H1 (cell line): Measurements from ENCODE around the gene COL8A1. TPM values are rescaled to one million over a fixed set of nuclear protein-coding genes. Genes with fewer than 3 reads are reported as not detected.

Experiments
- CTCF ChIA-PET: fragments of 300-600 bp; sonication (Branson Sonifier 250); formaldehyde crosslinking; loops from one replicate; lab custom pipeline; 2021; ENCODE audit not compliant: partially characterized antibody; lab: Charles Lee
- POLR2A ChIA-PET: fragments of 300-600 bp; sonication (Branson Sonifier 250); formaldehyde crosslinking; loops from one replicate; lab custom pipeline; 2021; ENCODE audit warnings: inconsistent platforms; ENCODE audit not compliant: partially characterized antibody; lab: Charles Lee
- DNase-seq, 2 experiments: peaks; one replicate each; pipeline versions ENCODE4 v3.0.0 to v3.0.0-alpha.2; 2010 to 2022; ENCODE audit warnings: low spot score in 2 of 2, low read depth in 1 of 2, mixed read lengths in 1 of 2
- FAIRE-seq: peaks from 2 replicates; lab custom pipeline; 2011; peaks lifted over from hg19 to GRCh38; lab: Jason Lieb, UNC
- H2AFZ ChIP-seq: 2 replicates; pipeline ENCODE4 v1.8.1; 2012; ENCODE audit warnings: low read length, inconsistent platforms
- H2AK5ac ChIP-seq: 2 replicates; pipeline ENCODE4 v1.6.1; 2013; ENCODE audit warnings: low read depth, low read length
- H2BK120ac ChIP-seq: replicated peaks from 2 replicates; pipeline ENCODE3; 2013; ENCODE audit warnings: low read depth, low read length, inconsistent platforms
- H2BK12ac ChIP-seq: 2 replicates; pipeline ENCODE4 v1.6.1; 2013; ENCODE audit warnings: low read depth, low read length
- H2BK15ac ChIP-seq: 2 replicates; pipeline ENCODE4 v1.6.1; 2013; ENCODE audit warnings: low read length
- H2BK20ac ChIP-seq: 2 replicates; pipeline ENCODE4 v1.6.1; 2013; ENCODE audit warnings: low read length
- H2BK5ac ChIP-seq: 2 replicates; pipeline ENCODE4 v1.6.1; 2013; ENCODE audit warnings: low read depth, low read length
- H3K14ac ChIP-seq: 2 replicates; pipeline ENCODE4 v1.6.1; 2013; ENCODE audit warnings: inconsistent platforms; ENCODE audit not compliant: insufficient read length
- H3K18ac ChIP-seq: 2 replicates; pipeline ENCODE4 v1.6.1; 2013; ENCODE audit warnings: low read length; ENCODE audit errors: extremely low read depth
- H3K23ac ChIP-seq: 2 replicates; pipeline ENCODE4 v1.6.1; 2013; ENCODE audit warnings: inconsistent platforms; ENCODE audit not compliant: insufficient read length
- H3K23me2 ChIP-seq: 2 replicates; pipeline ENCODE4 v1.6.1; 2013; ENCODE audit warnings: low read depth, low read length
- H3K27ac ChIP-seq: 2 replicates; pipeline ENCODE4 v1.6.1; 2011; ENCODE audit warnings: low read depth, low read length, inconsistent platforms
- H3K27me3 ChIP-seq, 4 experiments: replicated peaks in 1 of 4; 1 replicate in 1 of 4; 2 replicates in 3 of 4; pipeline versions ENCODE4 v1.6.1 to v1.8.1; 2011 to 2013; ENCODE audit warnings: low read length in 3 of 4, mild to moderate bottlenecking in 3 of 4, inconsistent platforms in 2 of 4, mixed read lengths in 2 of 4, moderate library complexity in 1 of 4; ENCODE audit not compliant: control insufficient read depth in 3 of 4, insufficient read depth in 3 of 4; ENCODE audit errors: extremely low read depth in 1 of 4
- H3K36me3 ChIP-seq, 4 experiments: 2 replicates each; pipeline versions ENCODE4 v1.6.1 to v1.8.1; 2011 to 2013; ENCODE audit warnings: mild to moderate bottlenecking in 4 of 4, low read length in 3 of 4, moderate library complexity in 2 of 4, control low read depth in 1 of 4, inconsistent platforms in 1 of 4; ENCODE audit not compliant: insufficient read depth in 4 of 4, control insufficient read depth in 2 of 4
- H3K4ac ChIP-seq: replicated peaks from 2 replicates; pipeline ENCODE3; 2013; ENCODE audit warnings: low read length, low read depth, mixed read lengths, inconsistent platforms; ENCODE audit not compliant: insufficient read length
- H3K4me1 ChIP-seq, 4 experiments: replicated peaks in 1 of 4; 1 replicate in 1 of 4; 2 replicates in 3 of 4; pipeline versions ENCODE4 v1.6.1 to v1.8.1; 2011 to 2013; ENCODE audit warnings: low read length in 3 of 4, inconsistent platforms in 2 of 4, mixed read lengths in 1 of 4; ENCODE audit not compliant: insufficient read depth in 4 of 4, control insufficient read depth in 3 of 4
- H3K4me2 ChIP-seq, 2 experiments: 2 replicates each; pipeline versions ENCODE4 v1.6.1 to v1.8.1; 2011 to 2013; ENCODE audit warnings: low read depth in 2 of 2, low read length in 2 of 2, control low read depth in 1 of 2, inconsistent platforms in 1 of 2, mild to moderate bottlenecking in 1 of 2; ENCODE audit not compliant: insufficient read depth in 1 of 2
- H3K4me3 ChIP-seq, 4 experiments: fragments of 200-600, 300-600 bp in 1 of 4; sonication (generic), shearing (Covaris generic), sonication (Bioruptor Twin) in 1 of 4; 2 replicates each; pipeline versions ENCODE4 v1.5.1 to v1.8.1; 2011 to 2016; ENCODE audit warnings: low read length in 4 of 4, low read depth in 3 of 4, control low read depth in 2 of 4, inconsistent platforms in 2 of 4, mild to moderate bottlenecking in 2 of 4, mixed read lengths in 1 of 4, moderate library complexity in 1 of 4; ENCODE audit not compliant: insufficient read depth in 2 of 4; ENCODE audit errors: extremely low read depth in 1 of 4
- H3K56ac ChIP-seq: replicated peaks from 2 replicates; pipeline ENCODE3; 2013; ENCODE audit warnings: low read depth, mild to moderate bottlenecking, mixed read lengths, low read length, inconsistent platforms; ENCODE audit not compliant: insufficient read length
- H3K79me1 ChIP-seq: 2 replicates; pipeline ENCODE4 v1.6.1; 2013; ENCODE audit warnings: low read depth, low read length, control low read depth
- H3K79me2 ChIP-seq, 2 experiments: 2 replicates each; pipeline versions ENCODE4 v1.6.1 to v1.8.1; 2012 to 2013; ENCODE audit warnings: low read length in 2 of 2, mild to moderate bottlenecking in 2 of 2, inconsistent platforms in 1 of 2; ENCODE audit not compliant: insufficient read depth in 2 of 2, control insufficient read depth in 1 of 2
- H3K9ac ChIP-seq, 4 experiments: replicated peaks in 1 of 4; 1 replicate in 1 of 4; 2 replicates in 3 of 4; pipeline versions ENCODE4 v1.6.1 to v1.8.1; 2011 to 2013; ENCODE audit warnings: low read depth in 3 of 4, low read length in 3 of 4, control low read depth in 2 of 4, mild to moderate bottlenecking in 2 of 4, moderate library complexity in 2 of 4, inconsistent platforms in 1 of 4; ENCODE audit errors: extremely low read depth in 1 of 4
- H3K9me3 ChIP-seq, 2 experiments: 2 replicates each; pipeline versions ENCODE4 v1.6.1 to v1.8.1; 2012 to 2013; ENCODE audit warnings: mild to moderate bottlenecking in 2 of 2, moderate library complexity in 2 of 2, control low read depth in 1 of 2, inconsistent platforms in 1 of 2, low read depth in 1 of 2, low read length in 1 of 2, mixed read lengths in 1 of 2; ENCODE audit not compliant: insufficient read depth in 2 of 2
- H4K20me1 ChIP-seq, 2 experiments: replicated peaks in 1 of 2; 2 replicates each; pipeline versions ENCODE3 to v1.8.1; 2011 to 2013; ENCODE audit warnings: inconsistent platforms in 2 of 2, low read length in 2 of 2, mild to moderate bottlenecking in 1 of 2; ENCODE audit not compliant: insufficient read depth in 2 of 2, control insufficient read depth in 1 of 2
- H4K5ac ChIP-seq: 2 replicates; pipeline ENCODE4 v1.6.1; 2013; ENCODE audit warnings: low read length, low read depth, mixed read lengths, inconsistent platforms; ENCODE audit not compliant: insufficient read length
- H4K8ac ChIP-seq: 2 replicates; pipeline ENCODE4 v1.8.0; 2013; ENCODE audit warnings: mild to moderate bottlenecking, moderate library complexity, low read length, inconsistent platforms; ENCODE audit not compliant: insufficient read depth; ENCODE audit errors: extremely low read depth
- H4K91ac ChIP-seq: replicated peaks from 2 replicates; pipeline ENCODE3; 2013; ENCODE audit warnings: low read length, mixed read lengths, inconsistent platforms; ENCODE audit not compliant: insufficient read length
- CBX8 ChIP-seq: fragments of 300-800, 300-1000 bp; sonication (generic); IDR thresholded peaks from 2 replicates; pipeline ENCODE4 v1.7.1; 2016; ENCODE audit warnings: low read depth, low read length, borderline replicate concordance
- SRF ChIP-seq: IDR thresholded peaks from 2 replicates; pipeline ENCODE4 v1.6.1; 2011; ENCODE audit warnings: mild to moderate bottlenecking, low read depth, low read length, moderate library complexity
- YY1 ChIP-seq: IDR thresholded peaks from 2 replicates; pipeline ENCODE4 v1.6.1; 2011; ENCODE audit warnings: low read depth, mild to moderate bottlenecking, low read length
- WGBS, 2 experiments: shearing (Covaris generic) in 1 of 2; methylation state at CpG; one replicate each; pipeline versions ENCODE4 v1.1.6 to v1.1.7; 2013 to 2015; ENCODE audit warnings: low lambda C conversion rate in 2 of 2, mixed read lengths in 2 of 2, inconsistent platforms in 1 of 2, low coverage in 1 of 2, missing lambda C conversion rate in 1 of 2; ENCODE audit not compliant: insufficient replicate concordance in 2 of 2, insufficient coverage in 1 of 2, insufficient read length in 1 of 2; ENCODE audit errors: extremely low coverage in 1 of 2, missing lambda C conversion rate in 1 of 2; 5-methylcytosine and 5-hydroxymethylcytosine counted together
- polyA plus RNA-seq, 7 experiments: library from polyadenylated mRNA; depleted of rRNA in 3 of 7; stranded (reverse) in 5 of 7; unstranded in 2 of 7; fragments of >200 nt in 5 of 7; fragments of 200-250 nt in 2 of 7; gene quantifications; 1 replicate in 5 of 7; 2 replicates in 1 of 7; 4 replicates in 1 of 7; pipeline versions ENCODE4 v1.2.1 to v1.2.3, GENCODE V29; 2011 to 2013; ENCODE audit warnings: missing spikeins in 2 of 7, mixed read lengths in 2 of 7
- total RNA-seq: library from RNA; stranded (reverse); fragmentation: NEBNext Ultra II Directional; extraction: Animal tissue kit (Norgen Biotek cat#: 25700); gene quantifications from 2 replicates; pipeline ENCODE4 v1.2.1, GENCODE V29; 2021

COL8A1 gene
- total and polyA plus RNA-seq, 2 of the 8 experiments (the other 6 are each of a cell fraction or from before 2014, with no cell fraction given), result 0.21 to 1.2 TPM

DNA sequence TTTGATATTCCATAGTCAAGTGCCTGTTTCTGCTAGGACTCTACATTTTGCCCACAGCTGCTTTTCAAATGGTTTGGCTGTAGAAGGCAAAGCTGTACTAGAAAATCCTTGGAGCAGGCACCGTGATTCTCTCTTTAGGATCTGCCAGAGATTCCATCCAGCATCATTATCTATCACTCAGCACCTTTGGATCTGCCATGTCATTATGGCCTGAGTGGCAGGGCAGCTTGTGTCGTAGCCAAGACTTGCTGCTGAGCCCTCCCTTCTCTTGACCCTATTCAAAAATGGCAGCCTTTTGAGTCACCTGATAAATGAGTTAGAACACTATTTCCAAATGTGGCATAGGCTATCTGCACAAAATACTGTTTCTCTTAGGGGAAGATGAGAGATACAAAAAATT is 171.2 kb downstream of the COL8A1 start:
- Histone ChIP-seq H3K4me2 (no peak overlapping the region), H2AK5ac (no peak overlapping the region), H3K23me2 (no peaks in the 10 kb centered on the region), H4K20me1 (no peaks in the 10 kb centered on the region), H3K9me3 (peaks cover 14 to 17% of the 10 kb centered on the region in 2 experiments), H2BK15ac (no peak overlapping the region), H4K8ac (no peak overlapping the region), H3K27ac (no peak overlapping the region), H3K9ac (no peak overlapping the region), H2AFZ (no peak overlapping the region), H3K56ac (no peak overlapping the region), H3K4ac (no peak overlapping the region), H3K27me3 (no peaks in the 10 kb centered on the region), H3K23ac (no peak overlapping the region), H2BK20ac (no peak overlapping the region), H4K91ac (no peak overlapping the region), H2BK120ac (no peak overlapping the region), H2BK12ac (no peak overlapping the region), H3K18ac (no peak overlapping the region), H2BK5ac (no peak overlapping the region), H3K79me2 (no peaks in the 10 kb centered on the region), H3K14ac (no peak overlapping the region), H3K4me3 (no peak overlapping the region), H3K4me1 (no peaks in the 10 kb centered on the region), H4K5ac (no peak overlapping the region), H3K79me1 (no peaks in the 10 kb centered on the region), H3K36me3 (0 out of 8 replicates have a peak, but pooled peaks cover 0 to 3% (median 0%) of the 10 kb centered on the region in 4 experiments)
- FAIRE-seq, result no peak
- WGBS, 2 experiments, result 89% methylated on average over 2 of the region's 2 CpGs; no CpG with 5 or more reads in 1 of the 2 experiments
- DNase-seq, result no peak
- POLR2A ChIA-PET, result no interaction called here
- TF ChIP-seq YY1 (no peak), CBX8 (no peak), SRF (no peak)
- CTCF ChIA-PET, result interaction anchor here (1.1 to 1.8 kb wide), 4 partner anchors 9 to 985 kb away, joined by 3 to 9 read pairs (median 4); partner anchors contain the start of gene CMSS1
